ENCODE measurements around the gene CACNA1C.

The CACNA1C gene

GRCh38 chr12:2541631-2542204, 488.9 kb downstream of the CACNA1C start:
- DNase-seq, result no peak

DNA sequence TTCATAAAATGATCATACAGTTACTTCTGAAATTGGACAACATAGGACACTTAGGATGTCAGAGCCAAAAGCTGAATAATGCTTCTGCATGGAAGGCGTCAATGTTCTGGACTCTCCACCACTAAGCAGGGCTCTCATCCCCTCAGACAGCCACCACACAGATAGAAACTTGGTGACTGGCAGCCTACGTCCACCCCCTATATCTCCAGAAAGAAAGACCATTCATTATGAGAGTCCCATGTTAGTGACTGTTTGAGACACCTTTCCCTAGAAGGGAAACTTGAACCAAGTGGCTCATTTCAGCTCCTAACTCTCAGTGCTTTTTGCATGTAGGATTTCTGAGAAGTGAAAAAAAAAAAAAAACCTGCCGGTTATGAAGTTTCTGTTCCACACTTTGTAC, 491.0 kb downstream of the CACNA1C start:
- no peak for DNase-seq

DNA sequence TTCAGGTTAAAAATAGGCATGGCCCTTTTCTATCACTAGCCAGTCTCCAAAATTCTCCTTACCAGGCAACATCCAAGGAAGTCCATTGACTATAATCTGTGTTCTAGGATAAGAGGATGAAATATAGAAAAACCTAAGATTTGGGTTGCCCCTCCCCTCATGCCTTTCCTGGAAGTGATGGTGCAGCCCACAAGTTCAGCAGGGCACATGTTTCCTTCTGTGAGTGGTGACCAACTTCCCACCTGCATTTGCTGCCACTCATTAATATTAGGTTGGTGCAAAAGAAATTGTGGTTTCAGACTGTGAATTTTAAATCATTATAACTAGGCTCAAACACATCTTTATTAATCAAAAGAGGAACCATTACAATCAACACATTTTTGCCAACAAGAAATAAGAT, 491.4 kb downstream of the CACNA1C start:
- no peak for DNase-seq

- no peak for DNase-seq
Observed at GRCh38 chr12:2547273-2548044, 494.7 kb downstream of the CACNA1C start.

DNA sequence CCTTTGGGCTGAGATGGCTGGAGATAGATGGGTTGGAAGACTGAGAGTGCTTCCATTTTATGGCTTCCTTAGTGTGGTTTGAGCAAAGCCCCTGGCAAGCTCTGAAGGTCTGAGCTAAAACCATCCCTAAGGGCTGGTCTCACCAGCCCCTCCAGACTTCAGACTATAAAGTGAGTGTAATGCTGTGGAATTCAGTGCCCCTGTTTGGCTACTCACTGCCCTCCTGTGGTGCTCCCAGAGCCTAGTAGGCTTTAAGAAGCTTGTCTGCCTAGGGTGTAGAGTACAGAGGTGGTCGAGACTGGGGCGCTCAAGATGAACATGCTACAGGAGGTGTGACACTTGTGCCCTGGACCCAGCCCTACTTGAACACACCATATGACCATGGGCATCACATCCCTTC, 495.3 kb downstream of the CACNA1C start:
- no peak for DNase-seq

- no peak for DNase-seq
Observed at GRCh38 chr12:2550561-2551411, 498.0 kb downstream of the CACNA1C start.

DNA sequence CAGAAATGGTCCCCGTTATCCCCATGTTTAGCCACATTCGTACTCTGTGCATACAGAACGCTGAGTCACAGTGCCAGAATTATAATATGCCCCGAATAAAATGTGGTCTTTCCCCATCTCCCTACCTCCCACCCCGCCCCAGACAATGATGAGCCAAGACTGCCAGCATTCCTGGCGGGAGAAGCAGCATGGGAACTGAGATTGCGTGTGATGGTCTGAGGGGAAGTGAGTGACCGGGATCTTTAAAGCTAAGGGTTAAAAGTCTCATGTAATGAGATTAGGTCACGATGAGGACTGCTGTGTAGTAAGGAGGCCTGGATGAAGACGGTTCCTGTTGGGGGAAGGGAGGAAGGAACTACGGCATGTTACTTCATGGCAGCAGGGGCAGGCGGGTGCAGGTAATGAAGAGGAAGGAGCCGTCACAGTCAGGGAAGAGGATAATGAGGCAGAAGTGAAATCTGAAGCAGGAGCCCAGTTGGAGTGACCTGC, 498.7 kb downstream of the CACNA1C start:
- DNase-seq, result no peak

DNA sequence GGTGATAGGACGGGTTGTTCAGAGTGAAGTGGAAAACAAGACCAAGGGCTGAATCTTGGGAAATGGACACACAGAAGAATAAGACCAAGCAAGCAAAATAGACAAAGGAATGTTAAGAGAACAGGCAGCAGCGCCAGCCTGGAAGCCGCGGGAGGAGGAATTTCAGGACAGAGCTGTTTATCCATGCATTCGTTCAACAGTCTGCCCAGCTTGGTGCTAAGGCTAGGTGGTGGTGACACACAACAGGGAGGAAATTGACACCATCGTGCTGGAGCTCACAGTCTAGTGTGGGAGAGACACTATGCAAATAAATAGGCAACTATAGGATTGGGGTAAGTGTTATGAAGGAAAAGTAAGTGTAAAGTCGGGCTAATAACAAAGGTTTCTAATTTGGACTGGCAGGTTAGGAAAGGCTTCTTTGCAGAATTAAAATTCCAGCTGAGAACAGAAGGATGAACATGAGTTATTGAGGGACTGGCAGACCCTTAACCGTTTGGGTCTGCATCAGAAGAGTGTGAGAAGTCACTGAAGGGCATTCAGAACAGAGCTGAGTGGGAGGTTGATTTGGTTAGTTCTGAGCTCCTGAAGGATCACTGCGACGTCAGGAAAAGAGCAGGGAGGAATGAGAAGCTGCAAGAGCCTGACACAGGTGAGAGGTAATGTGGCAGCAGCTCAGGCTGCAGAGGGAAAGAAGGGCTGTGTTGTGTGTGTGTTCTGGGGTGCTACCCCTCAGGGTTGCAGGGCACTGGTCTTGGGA, 499.4 kb downstream of the CACNA1C start:
- DNase-seq, result no peak

- DNase-seq, result no peak
Observed at GRCh38 chr12:2553388-2554126, 500.8 kb downstream of the CACNA1C start.

- DNase-seq, result no peak
Observed at GRCh38 chr12:2555487-2556082, 502.8 kb downstream of the CACNA1C start.

DNA sequence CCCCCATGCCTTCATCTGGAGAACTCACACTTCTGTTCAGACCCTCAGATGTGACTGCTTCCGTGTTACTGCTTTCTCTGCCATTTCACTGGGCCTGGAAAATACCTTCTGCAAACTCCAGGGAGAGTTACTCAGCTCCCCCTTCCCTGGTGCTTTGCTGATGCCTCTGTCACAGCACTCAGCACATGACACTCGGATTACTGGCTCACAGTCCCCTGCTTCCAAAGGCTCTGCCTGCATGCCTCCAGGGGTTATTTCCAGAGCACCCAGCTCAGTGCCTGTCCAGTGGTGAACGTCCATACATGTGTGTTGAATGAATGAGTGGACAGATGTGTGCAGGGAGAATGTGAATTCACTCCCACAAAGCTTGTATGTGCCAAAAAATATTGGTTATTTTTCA, 504.8 kb downstream of the CACNA1C start:
- DNase-seq, result no peak

DNA sequence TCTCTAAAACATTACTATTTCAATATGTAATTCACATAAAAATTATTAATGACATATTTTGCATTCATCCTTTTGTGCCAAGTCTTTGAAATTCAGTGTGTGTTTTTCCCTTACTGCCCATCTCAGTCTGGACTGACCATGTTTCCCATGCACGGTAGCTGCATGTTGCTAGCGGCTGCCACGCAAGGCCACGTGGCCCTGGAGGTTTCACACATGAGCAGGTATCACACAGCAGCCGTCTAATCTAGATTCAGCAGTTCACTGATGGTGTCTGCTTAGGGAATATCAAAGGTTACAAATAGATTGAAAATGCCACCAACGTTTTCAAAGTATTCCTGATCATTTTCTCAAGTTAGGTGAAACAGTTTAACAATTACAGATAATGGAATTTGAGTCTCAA, 507.1 kb downstream of the CACNA1C start:
- no peak for DNase-seq

GRCh38 chr12:2560356-2560755, 507.6 kb downstream of the CACNA1C start:
- DNase-seq, result no peak

DNA sequence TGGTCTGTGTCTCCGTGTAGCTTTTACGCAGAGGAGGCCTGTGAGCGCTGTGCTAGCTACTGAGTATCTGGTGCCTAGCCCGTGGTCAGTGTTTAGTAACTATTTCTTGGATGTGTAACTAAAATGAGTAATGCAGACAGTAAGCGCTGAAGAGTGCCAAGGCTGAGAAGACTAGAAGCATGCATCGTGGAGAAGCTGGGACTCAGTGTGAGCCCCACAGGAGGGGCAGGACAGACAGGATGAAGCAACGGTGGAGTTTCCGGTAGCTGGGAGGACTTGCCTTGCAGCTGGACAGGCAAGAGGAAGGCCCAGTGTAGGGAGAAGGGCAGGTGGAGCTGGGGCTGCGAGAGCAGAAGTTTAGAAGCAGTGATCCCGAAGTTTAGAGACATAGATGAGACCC, 508.6 kb downstream of the CACNA1C start:
- no peak for DNase-seq

DNA sequence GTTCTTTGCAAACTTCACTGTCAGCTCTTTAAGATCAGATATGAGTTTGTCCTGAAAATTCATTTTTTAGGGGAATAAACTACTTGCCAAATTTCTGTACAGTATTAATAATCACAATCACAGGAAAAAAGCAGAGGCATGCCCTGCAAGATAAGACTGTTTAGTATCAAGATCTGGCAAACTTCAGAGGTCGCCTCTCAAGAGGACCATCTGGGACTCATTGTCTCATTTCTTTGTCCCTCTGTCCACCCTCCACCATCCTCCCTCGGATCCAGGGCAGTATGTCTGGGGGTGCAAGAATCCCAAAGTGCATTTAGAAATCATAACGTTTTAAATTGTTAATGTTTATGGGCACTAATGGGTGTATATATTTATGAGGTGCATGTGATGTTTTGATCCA, 509.6 kb downstream of the CACNA1C start:
- DNase-seq, result no peak

DNA sequence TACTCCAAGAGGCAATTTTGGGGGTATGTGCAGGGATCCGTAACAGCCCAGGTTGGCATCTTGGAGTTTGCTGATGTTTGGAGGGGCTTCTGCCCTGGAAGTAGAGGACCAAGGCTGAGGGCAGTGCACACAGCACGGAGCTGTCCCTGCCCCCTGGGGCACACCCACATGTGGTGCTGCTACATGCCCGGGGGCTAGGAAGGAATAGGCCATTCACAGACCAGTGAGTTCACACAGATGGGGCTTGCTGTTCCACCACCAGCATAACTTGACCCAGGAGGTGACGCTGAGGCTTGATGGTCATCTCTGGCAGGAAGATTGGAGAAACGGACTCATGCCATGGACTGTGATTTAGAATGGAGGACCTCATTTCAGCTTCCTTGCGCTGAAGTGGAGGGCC, 510.9 kb downstream of the CACNA1C start:
- DNase-seq, result no peak

- DNase-seq, result no peak
Observed at GRCh38 chr12:2566161-2566560, 513.4 kb downstream of the CACNA1C start.

- no peak for DNase-seq
Observed at GRCh38 chr12:2567711-2568110, 514.9 kb downstream of the CACNA1C start.

- no peak for DNase-seq
Observed at GRCh38 chr12:2570562-2570961, 517.8 kb downstream of the CACNA1C start.

- no peak for DNase-seq
Observed at GRCh38 chr12:2574355-2574935, 521.7 kb downstream of the CACNA1C start.

GRCh38 chr12:2575245-2575644, 522.5 kb downstream of the CACNA1C start:
- no peak for DNase-seq

Data from stimulated activated CD4-positive, alpha-beta T cell treated with anti-CD3 and anti-CD28 coated beads, Interleukin-4, amount 100 ng/mL, for 1 hour (primary cell).